ENCODE data around the gene C13orf42.

C13orf42 gene

GRCh38 chr13:51041710-51042109 lies 69.4 kb downstream of the C13orf42 start:
- Histone ChIP-seq H3K36me3 (ENCODE audit: insufficient read depth, low read length) (no peaks in the 10 kb centered on the region), H2AFZ (ENCODE audit: low read length) (no peak overlapping the region), H3K9ac (ENCODE audit: low read depth, low read length, poor library complexity, severe bottlenecking) (no peak overlapping the region), H3K4me2 (ENCODE audit: low read depth, low read length, poor library complexity, severe bottlenecking) (no peak overlapping the region), H3K4me1 (ENCODE audit: insufficient read depth, low read length, poor library complexity, severe bottlenecking) (peaks cover 1% of the 10 kb centered on the region), H3K79me2 (ENCODE audit: insufficient read depth, low read length) (no peaks in the 10 kb centered on the region), H4K20me1 (ENCODE audit: insufficient read depth, low read length, poor library complexity, severe bottlenecking) (no peaks in the 10 kb centered on the region), H3F3A (ENCODE audit: low read depth) (no peaks in the 10 kb centered on the region), H3K9me2 (replicated peaks; ENCODE audit: low read depth, low read length) (no peaks in the 10 kb centered on the region), H3K27me3 (ENCODE audit: insufficient read depth, low read length, poor library complexity, severe bottlenecking) (no peaks in the 10 kb centered on the region), H3K9me3 (ENCODE audit: insufficient read depth, low read depth, low read length) (no peaks in the 10 kb centered on the region), H3K4me3 (ENCODE audit: low read length, poor library complexity, severe bottlenecking) (no peak overlapping the region)
- TF ChIP-seq CTCF (conservative IDR thresholded peaks at IDR 0.05; ENCODE audit: low read length) (no peak), EZH2phosphoT487 (IDR thresholded peaks at IDR 0.05; ENCODE audit: borderline replicate concordance) (no peak)

GRCh38 chr13:51041126-51041525 lies 69.9 kb downstream of the C13orf42 start:
- no peak for TF ChIP-seq CTCF (conservative IDR thresholded peaks at IDR 0.05; ENCODE audit: low read length)
- no peak for TF ChIP-seq EZH2phosphoT487 (IDR thresholded peaks at IDR 0.05; ENCODE audit: borderline replicate concordance)

DNA sequence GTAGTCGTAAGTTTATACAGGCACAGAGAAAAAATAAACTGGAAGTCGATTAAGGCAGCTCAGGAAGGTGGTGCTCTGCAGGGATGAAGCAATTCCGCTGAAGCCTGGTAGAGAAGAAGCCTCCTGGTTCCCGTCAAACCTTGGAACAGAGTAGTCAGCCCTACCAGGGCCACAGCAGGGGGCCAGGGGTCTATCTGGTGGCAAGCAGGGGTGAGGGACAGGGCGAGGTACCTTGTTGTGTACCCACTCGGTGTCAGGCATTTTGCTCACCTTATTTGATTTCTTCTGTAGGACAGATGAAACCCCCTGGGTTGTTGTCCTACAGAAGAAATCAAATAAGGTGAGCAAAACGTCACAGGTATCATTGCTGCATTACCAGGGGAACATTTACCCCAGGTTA lies 70.6 kb downstream of the C13orf42 start:
- TF ChIP-seq CTCF (conservative IDR thresholded peaks at IDR 0.05; ENCODE audit: low read length) (no peak), EZH2phosphoT487 (IDR thresholded peaks at IDR 0.05; ENCODE audit: borderline replicate concordance) (no peak)
- H3K9me3 ChIP-seq (ENCODE audit: insufficient read depth, low read depth, low read length): no peaks in the 10 kb centered on the region
- H3K4me2 ChIP-seq (ENCODE audit: low read depth, low read length, poor library complexity, severe bottlenecking): no peak overlapping the region
- H3K27me3 ChIP-seq (ENCODE audit: insufficient read depth, low read length, poor library complexity, severe bottlenecking): no peaks in the 10 kb centered on the region
- no peak overlapping the region for H3K4me3 ChIP-seq (ENCODE audit: low read length, poor library complexity, severe bottlenecking)
- no peaks in the 10 kb centered on the region for H3F3A ChIP-seq (ENCODE audit: low read depth)
- no peaks in the 10 kb centered on the region for H3K9me2 ChIP-seq (replicated peaks; ENCODE audit: low read depth, low read length)
- H3K4me1 ChIP-seq (ENCODE audit: insufficient read depth, low read length, poor library complexity, severe bottlenecking): peaks cover 10% of the 10 kb centered on the region
- H2AFZ ChIP-seq (ENCODE audit: low read length): no peak overlapping the region
- no peak overlapping the region for H3K9ac ChIP-seq (ENCODE audit: low read depth, low read length, poor library complexity, severe bottlenecking)
- no peaks in the 10 kb centered on the region for H4K20me1 ChIP-seq (ENCODE audit: insufficient read depth, low read length, poor library complexity, severe bottlenecking)
- H3K36me3 ChIP-seq (ENCODE audit: insufficient read depth, low read length): no peaks in the 10 kb centered on the region
- no peaks in the 10 kb centered on the region for H3K79me2 ChIP-seq (ENCODE audit: insufficient read depth, low read length)

More at GRCh38 chr13:51041126-51041525, 69.9 kb downstream of the C13orf42 start:
- H3K36me3 ChIP-seq (ENCODE audit: insufficient read depth, low read length): no peaks in the 10 kb centered on the region
- no peaks in the 10 kb centered on the region for H3K79me2 ChIP-seq (ENCODE audit: insufficient read depth, low read length)
- no peak overlapping the region for H3K9ac ChIP-seq (ENCODE audit: low read depth, low read length, poor library complexity, severe bottlenecking)
- H3K4me2 ChIP-seq (ENCODE audit: low read depth, low read length, poor library complexity, severe bottlenecking): no peak overlapping the region
- H3K27me3 ChIP-seq (ENCODE audit: insufficient read depth, low read length, poor library complexity, severe bottlenecking): no peaks in the 10 kb centered on the region
- H3F3A ChIP-seq (ENCODE audit: low read depth): no peaks in the 10 kb centered on the region
- H3K4me1 ChIP-seq (ENCODE audit: insufficient read depth, low read length, poor library complexity, severe bottlenecking): peaks cover 7% of the 10 kb centered on the region
- H4K20me1 ChIP-seq (ENCODE audit: insufficient read depth, low read length, poor library complexity, severe bottlenecking): no peaks in the 10 kb centered on the region
- H2AFZ ChIP-seq (ENCODE audit: low read length): no peak overlapping the region
- H3K9me2 ChIP-seq (replicated peaks; ENCODE audit: low read depth, low read length): no peaks in the 10 kb centered on the region
- no peaks in the 10 kb centered on the region for H3K9me3 ChIP-seq (ENCODE audit: insufficient read depth, low read depth, low read length)
- no peak overlapping the region for H3K4me3 ChIP-seq (ENCODE audit: low read length, poor library complexity, severe bottlenecking)
